Body of pancreas (tissue), 4 donors: ENCODE measurements around the gene VGLL3.

Experiments
- CTCF ChIP-seq, 7 experiments: fragments of 450-650 bp in 4 of 7; fragments of 200-600 bp in 3 of 7; sonication (generic) in 3 of 7; IDR thresholded peaks; one replicate each; pipeline ENCODE4 v1.5.1; 2016 to 2019; ENCODE audit warnings: antibody characterized with exemption in 7 of 7
- POLR2A ChIP-seq, 3 donors: fragments of 450-650 bp; IDR thresholded peaks; one replicate each; pipeline ENCODE4 v1.6.1; 2016; ENCODE audit warnings: antibody characterized with exemption in 3 of 3, mild to moderate bottlenecking in 2 of 3

GRCh38 chr3:86921971-86922680 lies 68.8 kb downstream of the VGLL3 start:
- TF ChIP-seq CTCF (IDR thresholded peaks at IDR 0.05) (no peak), POLR2A (IDR thresholded peaks at IDR 0.05) (no peak)
